Measurements from ENCODE around the gene TMEM169. TPM values are rescaled to one million over a fixed set of nuclear protein-coding genes. Genes with fewer than 3 reads are reported as not detected.

TMEM169 gene
- total RNA-seq, 1 donor from 2014 or later = 0.25 TPM

GRCh38 chr2:216082805-216083204 lies 1.1 kb downstream of the TMEM169 start:
- no peak overlapping the region for H3K27ac ChIP-seq (replicated peaks)

DNA sequence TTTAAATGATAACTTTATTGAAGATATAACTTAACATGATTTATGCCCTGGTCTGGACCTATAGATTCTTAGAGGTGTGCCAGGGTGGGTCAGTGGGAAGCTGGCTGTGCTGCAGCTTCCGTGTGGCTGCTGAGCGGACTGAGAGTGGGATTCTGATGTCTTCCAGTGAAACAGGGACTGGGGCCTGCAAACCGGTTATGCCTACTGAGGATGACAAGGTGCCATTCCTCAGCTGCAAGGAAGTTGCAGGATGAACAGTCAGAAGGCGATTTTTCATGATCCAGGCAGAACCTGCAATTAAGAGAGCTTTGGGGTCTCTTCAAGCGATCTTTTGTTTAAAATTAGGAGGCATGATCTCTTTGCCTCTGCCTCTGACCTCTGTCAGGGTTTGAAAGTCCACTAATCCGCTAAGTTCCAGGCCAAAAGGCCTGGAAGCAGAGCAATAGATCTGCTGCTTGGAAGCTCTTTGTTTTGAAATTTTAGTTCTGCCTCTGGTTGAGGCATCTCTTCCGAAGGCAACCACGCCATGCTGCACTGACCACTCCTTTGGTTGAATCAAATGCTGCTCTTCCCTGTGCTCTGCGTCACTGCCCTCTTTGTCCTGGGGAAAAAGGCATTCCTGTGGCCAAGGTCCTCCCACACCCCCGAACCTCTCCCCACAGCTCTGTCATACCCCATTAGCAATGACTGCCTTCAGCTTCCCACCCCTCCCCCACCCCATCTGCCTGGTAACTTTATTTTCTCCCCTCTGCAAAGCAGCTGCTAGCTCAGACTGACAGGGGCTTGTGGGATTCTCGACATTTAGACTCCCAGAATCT lies 2.0 kb downstream of the TMEM169 start:
- Histone ChIP-seq H3K4me3 (no peak overlapping the region), H3K4me1 (peaks cover 19% of the 10 kb centered on the region), H3K27ac (replicated peaks) (no peak overlapping the region), H3K9me3 (replicated peaks) (no peaks in the 10 kb centered on the region), H3K27me3 (ENCODE audit: low read depth) (no peaks in the 10 kb centered on the region), H3K36me3 (no peaks in the 10 kb centered on the region)
- intact Hi-C loops (cut with micrococcal nuclease) = no loop called here
- no peak for TF ChIP-seq CTCF (IDR thresholded peaks at IDR 0.05; ENCODE audit: borderline replicate concordance)
- no peak for DNase-seq

More at GRCh38 chr2:216082805-216083204, 1.1 kb downstream of the TMEM169 start:
- DNase-seq = no peak
- H3K9me3 ChIP-seq (replicated peaks) = no peaks in the 10 kb centered on the region
- intact Hi-C loops (cut with micrococcal nuclease) = no loop called here
- H3K4me1 ChIP-seq = peaks cover 19% of the 10 kb centered on the region
- no peak overlapping the region for H3K4me3 ChIP-seq
- no peak for TF ChIP-seq CTCF (IDR thresholded peaks at IDR 0.05; ENCODE audit: borderline replicate concordance)
- H3K27me3 ChIP-seq (ENCODE audit: low read depth) = no peaks in the 10 kb centered on the region
- H3K36me3 ChIP-seq = no peaks in the 10 kb centered on the region

DNA sequence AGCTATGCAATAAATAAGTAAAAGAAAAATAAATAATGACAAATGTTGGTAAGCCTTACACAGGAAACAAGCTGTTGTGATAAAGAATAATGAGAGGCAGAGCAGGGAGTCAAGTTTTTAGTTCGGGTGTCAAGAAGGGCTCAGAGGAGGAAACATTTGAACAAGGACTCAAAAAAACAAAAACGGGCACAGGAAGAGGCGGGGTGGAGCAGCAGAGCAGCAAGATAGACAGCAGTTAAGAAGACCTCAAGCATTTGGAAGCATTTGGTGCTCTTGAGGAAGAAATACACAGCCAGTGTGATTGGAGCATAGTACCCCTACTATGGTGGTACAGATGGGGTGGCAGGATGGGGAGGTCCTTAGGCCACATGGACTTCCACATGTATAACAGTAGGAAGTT lies 2.8 kb downstream of the TMEM169 start:
- no peaks in the 10 kb centered on the region for H3K9me3 ChIP-seq (replicated peaks)
- H3K4me3 ChIP-seq = no peak overlapping the region
- intact Hi-C loops (cut with micrococcal nuclease) = no loop called here
- no peak overlapping the region for H3K27ac ChIP-seq (replicated peaks)
- DNase-seq = no peak
- TF ChIP-seq CTCF (IDR thresholded peaks at IDR 0.05; ENCODE audit: borderline replicate concordance) = no peak
- H3K4me1 ChIP-seq = peaks cover 19% of the 10 kb centered on the region
- no peaks in the 10 kb centered on the region for H3K27me3 ChIP-seq (ENCODE audit: low read depth)
- H3K36me3 ChIP-seq = no peaks in the 10 kb centered on the region

DNA sequence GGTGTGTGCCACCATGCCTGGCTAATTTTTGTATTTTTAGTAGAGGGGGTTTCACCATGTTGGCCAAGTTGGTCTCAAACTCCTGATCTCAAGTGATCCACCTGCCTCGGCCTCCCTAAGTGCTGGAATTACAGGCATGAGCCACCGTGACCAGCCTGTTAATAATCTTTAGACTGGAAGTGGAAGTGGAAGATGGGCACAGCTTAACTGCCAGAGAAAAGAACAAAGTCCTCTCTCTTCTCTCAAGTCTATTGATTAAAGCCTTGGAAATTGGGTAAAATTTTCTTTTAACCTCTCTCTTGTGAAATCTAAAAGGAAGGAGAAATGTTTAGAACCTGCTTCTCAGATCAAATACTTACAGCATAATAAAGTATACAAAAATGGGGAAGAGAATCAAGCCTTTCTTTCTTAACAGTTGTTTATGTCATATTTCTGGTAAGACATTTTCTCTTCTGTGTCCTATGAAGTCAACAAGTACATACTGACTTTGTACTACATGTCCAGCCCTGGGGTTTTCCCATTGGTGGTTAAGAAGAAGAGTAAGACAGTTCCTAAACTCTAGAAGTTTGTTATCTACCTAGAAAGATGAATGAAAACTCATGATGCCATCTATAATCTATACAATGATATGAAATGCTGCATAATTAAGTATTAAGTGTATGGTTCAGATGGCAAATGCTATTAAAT lies 4.6 kb downstream of the TMEM169 start:
- Histone ChIP-seq H3K36me3 (no peaks in the 10 kb centered on the region), H3K27me3 (ENCODE audit: low read depth) (no peaks in the 10 kb centered on the region), H3K27ac (replicated peaks) (no peak overlapping the region), H3K9me3 (replicated peaks) (no peaks in the 10 kb centered on the region), H3K4me3 (no peak overlapping the region), H3K4me1 (peaks cover 12% of the 10 kb centered on the region)
- no peak for DNase-seq
- intact Hi-C loops (cut with micrococcal nuclease) = no loop called here
- TF ChIP-seq CTCF (IDR thresholded peaks at IDR 0.05; ENCODE audit: borderline replicate concordance) = no peak

DNA sequence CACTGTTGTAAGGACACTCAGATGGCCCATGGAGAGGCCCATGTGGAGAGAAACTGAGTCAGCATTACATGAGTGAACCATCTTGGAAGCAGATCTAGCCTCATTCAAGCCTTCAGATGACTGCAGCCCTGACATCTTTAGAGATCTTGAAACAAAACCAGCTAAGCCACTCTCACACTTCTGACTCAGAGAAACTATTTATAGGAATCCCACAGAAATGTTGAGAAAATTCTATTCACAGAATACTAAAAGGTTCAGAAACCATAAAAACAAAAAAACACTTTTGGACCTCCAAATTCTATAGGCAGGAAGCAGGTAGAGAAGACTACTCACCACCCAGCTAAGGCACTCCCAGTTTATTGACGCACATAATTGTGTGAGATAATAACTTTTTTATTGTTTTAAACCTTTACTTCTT lies 8.7 kb downstream of the TMEM169 start:
- Histone ChIP-seq H3K36me3 (no peaks in the 10 kb centered on the region), H3K4me1 (no peaks in the 10 kb centered on the region), H3K27ac (replicated peaks) (no peak overlapping the region), H3K27me3 (ENCODE audit: low read depth) (no peaks in the 10 kb centered on the region), H3K4me3 (no peak overlapping the region), H3K9me3 (replicated peaks) (no peaks in the 10 kb centered on the region)
- intact Hi-C loops (cut with micrococcal nuclease) = no loop called here
- TF ChIP-seq CTCF (IDR thresholded peaks at IDR 0.05; ENCODE audit: borderline replicate concordance) = no peak
- no peak for DNase-seq
